ENCODE measurements around the gene CHMP2A. TPM values are rescaled to one million over a fixed set of nuclear protein-coding genes. Genes with fewer than 3 reads are reported as not detected.

CHMP2A gene
- polyA plus RNA-seq, 2 of the 4 experiments (the other 2 are of a cell fraction): 198 to 280 TPM

GRCh38 chr19:58566989-58567388 lies 12.1 kb upstream of the CHMP2A start (continued):
- TF ChIP-seq GATA3 (IDR thresholded peaks at IDR 0.05; ENCODE audit: borderline replicate concordance) (no peak), CHD2 (IDR thresholded peaks at IDR 0.05; ENCODE audit: low read length, partially characterized antibody) (no peak)

GRCh38 chr19:58563823-58564222 lies 8.9 kb upstream of the CHMP2A start:
- TF ChIP-seq EHMT2 (IDR thresholded peaks at IDR 0.05; ENCODE audit: low read depth) (no peak), BCL3 (IDR thresholded peaks at IDR 0.05) (no peak), EHF (CRISPR knock-in tag; IDR thresholded peaks at IDR 0.05) (no peak), HMGXB4 (CRISPR knock-in tag; IDR thresholded peaks at IDR 0.05; ENCODE audit: borderline replicate concordance) (no peak)
- DNase-seq (ENCODE audit: low read depth in 1 of 2, low spot score in 1 of 2) (no peak), FAIRE-seq (no peak), ATAC-seq (no peak)
- H3K4me1 ChIP-seq: peaks cover 11% of the 10 kb centered on the region
- H3K9me3 ChIP-seq: no peaks in the 10 kb centered on the region
- ChIA-PET POLR2A (interaction anchor here (1.1 kb wide), 1 partner anchor 9 kb away, joined by 3 read pairs; the partner anchor contains the start of gene CHMP2A), CTCF (interaction anchor here (2.1 kb wide), 1 partner anchor 45 kb away, joined by 7 read pairs; the partner anchor contains the start of gene ZBTB45)
- no peak overlapping the region for H3K27ac ChIP-seq
- 88% methylated on average over 6 of the region's 6 CpGs for WGBS (ENCODE audit: missing lambda C conversion rate)
- no peak overlapping the region for H3K4me2 ChIP-seq
- H3K4me3 ChIP-seq: no peak overlapping the region

- CTCF ChIA-PET: interaction anchor here (2.1 to 4.0 kb wide), 3 partner anchors 9 to 44 kb away, joined by 7 to 28 read pairs (median 8); partner anchors contain the start of gene ZBTB45
- ATAC-seq: no peak
- Histone ChIP-seq H3K4me3 (no peak overlapping the region), H3K4me1 (peaks cover 11% of the 10 kb centered on the region), H3K9me3 (no peaks in the 10 kb centered on the region), H3K27ac (no peak overlapping the region), H3K4me2 (no peak overlapping the region)
- no peak for TF ChIP-seq CTCF (IDR thresholded peaks at IDR 0.05)
- no peak for TF ChIP-seq NPAS2 (CRISPR knock-in tag; IDR thresholded peaks at IDR 0.05; ENCODE audit: borderline replicate concordance)
- no peak for TF ChIP-seq HOXB13 (CRISPR knock-in tag; IDR thresholded peaks at IDR 0.05; ENCODE audit: low read depth)
- TF ChIP-seq RFX5 (IDR thresholded peaks at IDR 0.05): no peak
- TF ChIP-seq TP53 (CRISPR knock-in tag; IDR thresholded peaks at IDR 0.05): no peak
- TF ChIP-seq ATOH8 (CRISPR knock-in tag; IDR thresholded peaks at IDR 0.05; ENCODE audit: low read depth): no peak
- no peak for TF ChIP-seq NFE2L2 (conservative IDR thresholded peaks at IDR 0.05; ENCODE audit: low read length)
- peak; percentile 48; the same call in 1 of the 2 replicates for TF ChIP-seq POLR2AphosphoS2 (conservative IDR thresholded peaks at IDR 0.05; ENCODE audit: low read length)
- no peak for TF ChIP-seq RCOR1 (IDR thresholded peaks at IDR 0.05; ENCODE audit: low read depth, low read length)
- TF ChIP-seq EP300 (IDR thresholded peaks at IDR 0.05): no peak
- no peak for TF ChIP-seq USF2 (IDR thresholded peaks at IDR 0.05)
- TF ChIP-seq FOSL2 (IDR thresholded peaks at IDR 0.05): no peak
- no peak for TF ChIP-seq FOSL2 (CRISPR knock-in tag; IDR thresholded peaks at IDR 0.05)
- no peak for TF ChIP-seq NR3C1 (IDR thresholded peaks at IDR 0.05)
- TF ChIP-seq TFCP2L1 (CRISPR knock-in tag; IDR thresholded peaks at IDR 0.05): no peak
- TF ChIP-seq BCL3 (IDR thresholded peaks at IDR 0.05): 0 out of 3 replicates have a peak, but pooled peaks have one; percentile 11
- no peak for TF ChIP-seq FOXS1 (CRISPR knock-in tag; IDR thresholded peaks at IDR 0.05)
- no peak for TF ChIP-seq POLR2A (IDR thresholded peaks at IDR 0.05; ENCODE audit: low read length)
- no peak for TF ChIP-seq HOXA7 (CRISPR knock-in tag; IDR thresholded peaks at IDR 0.05)
- 0 out of 2 replicates have a peak, but pooled peaks have one; percentile 23 for TF ChIP-seq PBX3 (IDR thresholded peaks at IDR 0.05)
- no peak for FAIRE-seq
- POLR2A ChIA-PET: no interaction called here
- no peak for DNase-seq (ENCODE audit: low read depth in 1 of 2, low spot score in 1 of 2)
- WGBS (ENCODE audit: missing lambda C conversion rate): 96% methylated on average over 35 of the region's 40 CpGs
Measured at GRCh38 chr19:58563034-58563573, 8.2 kb upstream of the CHMP2A start.

All from A549 (cell line).